SK-N-SH treated with all-trans-retinoic acid at 6 μM for 48 hours (cell line): ENCODE results near the gene PAQR5.
A peak's percentile ranks its signal among the peaks of the same experiment; 100 is the strongest.

ENCODE experiments used
- ATAC-seq: fragments of 200-7000 bp; cut with Tn5 transposase; 3 replicates; pipeline ENCODE4 v1.9.1; 2020; ENCODE audit warnings: mild to moderate bottlenecking, moderate library complexity
- BACH2 ChIP-seq: fragments of 250-450 bp; sonication (Bioruptor Pico); IDR thresholded peaks from 2 replicates; pipeline ENCODE4 v1.9.0; 2021; ENCODE audit warnings: mild to moderate bottlenecking, borderline replicate concordance
- OSR1 ChIP-seq: fragments of 250-450 bp; sonication (Bioruptor Pico); IDR thresholded peaks from 2 replicates; pipeline ENCODE4 v1.8.0; 2022; ENCODE audit warnings: moderate library complexity, mild to moderate bottlenecking, inconsistent platforms
- TOX ChIP-seq: fragments of 250-450 bp; sonication (Bioruptor Pico); IDR thresholded peaks from 2 replicates; pipeline ENCODE4 v1.8.0; 2021; ENCODE audit warnings: mild to moderate bottlenecking, moderate library complexity, borderline replicate concordance
- ZC3H10 ChIP-seq: fragments of 250-450 bp; sonication (Bioruptor Pico); IDR thresholded peaks from 2 replicates; pipeline ENCODE4 v1.5.1; 2021; ENCODE audit warnings: mild to moderate bottlenecking, moderate library complexity
- ZFP3 ChIP-seq: fragments of 250-450 bp; sonication (Bioruptor Pico); IDR thresholded peaks from 2 replicates; pipeline ENCODE4 v1.5.0; 2020; ENCODE audit warnings: mild to moderate bottlenecking, moderate library complexity
- TF ChIP-seq, protein P1 (sequence below): fragments of 250-450 bp; sonication (Bioruptor Pico); IDR thresholded peaks from 2 replicates; pipeline ENCODE4 v1.8.0; 2021; ENCODE audit warnings: low read depth, mild to moderate bottlenecking, moderate library complexity, borderline replicate concordance
- TF ChIP-seq, protein P2 (sequence below): fragments of 250-450 bp; sonication (Bioruptor Pico); IDR thresholded peaks from 2 replicates; pipeline ENCODE4 v1.5.1; 2021; ENCODE audit warnings: mild to moderate bottlenecking, moderate library complexity

The PAQR5 gene

DNA sequence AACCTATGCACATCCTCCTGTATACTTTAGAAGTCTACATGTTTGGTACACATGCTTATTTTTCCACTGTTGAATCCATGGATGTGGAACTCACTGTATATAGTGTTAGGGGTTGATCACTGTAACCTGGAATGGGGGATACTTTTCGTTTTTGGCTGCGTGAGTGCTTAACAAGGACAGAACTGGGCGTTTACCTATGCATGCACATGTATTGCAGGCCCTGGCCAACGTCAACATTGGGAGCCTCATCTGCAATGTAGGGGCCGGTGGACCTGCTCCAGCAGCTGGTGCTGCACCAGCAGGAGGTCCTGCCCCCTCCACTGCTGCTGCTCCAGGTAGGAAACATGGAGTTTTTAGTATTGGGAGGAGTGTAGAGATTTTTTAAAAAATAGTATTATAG, 156.2 kb downstream of the PAQR5 start (continued):
- TF ChIP-seq, protein P1, sequence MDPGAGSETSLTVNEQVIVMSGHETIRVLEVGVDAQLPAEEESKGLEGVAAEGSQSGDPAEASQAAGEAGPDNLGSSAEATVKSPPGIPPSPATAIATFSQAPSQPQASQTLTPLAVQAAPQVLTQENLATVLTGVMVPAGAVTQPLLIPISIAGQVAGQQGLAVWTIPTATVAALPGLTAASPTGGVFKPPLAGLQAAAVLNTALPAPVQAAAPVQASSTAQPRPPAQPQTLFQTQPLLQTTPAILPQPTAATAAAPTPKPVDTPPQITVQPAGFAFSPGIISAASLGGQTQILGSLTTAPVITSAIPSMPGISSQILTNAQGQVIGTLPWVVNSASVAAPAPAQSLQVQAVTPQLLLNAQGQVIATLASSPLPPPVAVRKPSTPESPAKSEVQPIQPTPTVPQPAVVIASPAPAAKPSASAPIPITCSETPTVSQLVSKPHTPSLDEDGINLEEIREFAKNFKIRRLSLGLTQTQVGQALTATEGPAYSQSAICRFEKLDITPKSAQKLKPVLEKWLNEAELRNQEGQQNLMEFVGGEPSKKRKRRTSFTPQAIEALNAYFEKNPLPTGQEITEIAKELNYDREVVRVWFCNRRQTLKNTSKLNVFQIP (CRISPR knock-in tag): no peak
- TF ChIP-seq BACH2 (CRISPR knock-in tag): no peak
- no peak for TF ChIP-seq TOX (CRISPR knock-in tag)
- TF ChIP-seq, protein P2, sequence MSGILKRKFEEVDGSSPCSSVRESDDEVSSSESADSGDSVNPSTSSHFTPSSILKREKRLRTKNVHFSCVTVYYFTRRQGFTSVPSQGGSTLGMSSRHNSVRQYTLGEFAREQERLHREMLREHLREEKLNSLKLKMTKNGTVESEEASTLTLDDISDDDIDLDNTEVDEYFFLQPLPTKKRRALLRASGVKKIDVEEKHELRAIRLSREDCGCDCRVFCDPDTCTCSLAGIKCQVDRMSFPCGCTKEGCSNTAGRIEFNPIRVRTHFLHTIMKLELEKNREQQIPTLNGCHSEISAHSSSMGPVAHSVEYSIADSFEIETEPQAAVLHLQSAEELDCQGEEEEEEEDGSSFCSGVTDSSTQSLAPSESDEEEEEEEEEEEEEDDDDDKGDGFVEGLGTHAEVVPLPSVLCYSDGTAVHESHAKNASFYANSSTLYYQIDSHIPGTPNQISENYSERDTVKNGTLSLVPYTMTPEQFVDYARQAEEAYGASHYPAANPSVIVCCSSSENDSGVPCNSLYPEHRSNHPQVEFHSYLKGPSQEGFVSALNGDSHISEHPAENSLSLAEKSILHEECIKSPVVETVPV (CRISPR knock-in tag): no peak
- TF ChIP-seq ZFP3 (CRISPR knock-in tag): no peak
- no peak for TF ChIP-seq ZC3H10
- TF ChIP-seq, all 23 proteins: peak for 0

DNA sequence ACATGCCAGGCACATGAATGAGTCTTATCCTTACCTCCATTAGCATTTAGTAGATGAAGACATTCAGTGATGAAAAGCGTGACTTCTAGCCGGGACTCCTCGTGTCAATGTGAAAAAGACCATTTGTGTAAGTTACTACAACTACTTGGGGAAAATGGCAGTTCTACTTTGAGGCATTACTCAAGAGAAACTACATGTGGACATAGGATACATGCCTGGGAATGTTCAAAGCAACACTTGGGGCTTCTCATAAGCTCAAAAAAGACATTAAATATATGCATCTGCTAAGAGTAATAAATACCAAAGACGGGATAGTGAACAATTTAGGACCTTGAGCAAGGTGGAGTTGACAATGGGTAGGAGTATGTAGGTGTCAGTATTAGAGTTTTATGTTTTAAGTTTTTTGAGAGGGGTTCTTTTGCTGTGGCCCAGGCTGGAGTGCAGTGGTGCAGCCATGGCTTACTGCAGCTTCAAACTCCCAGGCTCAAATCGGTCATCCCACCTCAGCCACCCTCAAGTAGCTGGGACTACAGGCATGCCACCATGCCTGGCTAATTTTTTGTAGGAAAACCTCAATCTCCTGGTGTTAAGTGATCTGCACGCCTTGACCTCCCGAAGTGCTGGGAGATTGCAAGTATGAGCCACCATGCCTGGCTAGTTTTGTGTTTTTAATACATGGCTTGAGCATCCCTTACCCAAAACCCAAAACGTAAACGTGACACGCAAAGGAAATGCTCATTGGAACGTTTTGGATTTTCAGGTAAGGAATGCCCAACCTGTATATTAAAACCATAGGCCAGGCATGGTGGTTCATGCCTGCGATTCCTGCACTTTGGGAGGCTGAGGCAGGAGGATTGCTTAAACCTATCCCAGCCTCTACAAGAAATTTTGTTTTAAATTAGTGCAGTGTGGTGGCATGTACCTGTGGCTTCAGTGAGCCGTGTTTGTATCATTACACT, 157.8 kb downstream of the PAQR5 start:
- no peak for ATAC-seq
- no peak for TF ChIP-seq OSR1 (CRISPR knock-in tag)
- TF ChIP-seq, protein P2 (CRISPR knock-in tag): 0 out of 2 replicates have a peak, but pooled peaks have one; percentile 7
